HEK293 (cell line): Measurements from ENCODE around the gene MIB2.

Source experiments
- EGR2 ChIP-seq: fragments of 450-650 bp; formaldehyde crosslinking; IDR thresholded peaks from 2 replicates; pipeline ENCODE4 v1.5.1; 2016; ENCODE audit warnings: low read depth, missing biosample characterization, missing genetic modification characterization
- GLI4 ChIP-seq: fragments of 450-650 bp; formaldehyde crosslinking; IDR thresholded peaks from 2 replicates; pipeline ENCODE4 v1.5.1; 2016; ENCODE audit warnings: missing biosample characterization, missing genetic modification characterization
- HOXC10 ChIP-seq: sonication (generic); formaldehyde crosslinking; IDR thresholded peaks from 2 replicates; pipeline ENCODE4 v1.8.1; 2023; ENCODE audit warnings: mild to moderate bottlenecking, missing genetic modification reagents
- IKZF3 ChIP-seq: fragments of 450-650 bp; IDR thresholded peaks from 2 replicates; pipeline ENCODE4 v1.5.0; 2018; ENCODE audit warnings: missing biosample characterization, mild to moderate bottlenecking, missing genetic modification characterization, moderate library complexity
- KLF1 ChIP-seq: fragments of 450-650 bp; formaldehyde crosslinking; IDR thresholded peaks from 2 replicates; pipeline ENCODE4 v1.5.1; 2016; ENCODE audit warnings: missing biosample characterization, missing genetic modification characterization
- KLF8 ChIP-seq: fragments of 450-650 bp; formaldehyde crosslinking; IDR thresholded peaks from 2 replicates; pipeline ENCODE4 v1.5.1; 2016; ENCODE audit warnings: missing biosample characterization, missing genetic modification characterization
- KLF9 ChIP-seq: fragments of 450-650 bp; formaldehyde crosslinking; IDR thresholded peaks from 2 replicates; pipeline ENCODE4 v1.5.1; 2016; ENCODE audit warnings: missing biosample characterization, missing genetic modification characterization, low read depth
- MZF1 ChIP-seq: fragments of 450-650 bp; formaldehyde crosslinking; IDR thresholded peaks from 2 replicates; pipeline ENCODE4 v1.5.1; 2017; ENCODE audit warnings: missing biosample characterization, missing genetic modification characterization, borderline replicate concordance
- OSR2 ChIP-seq: fragments of 450-650 bp; formaldehyde crosslinking; IDR thresholded peaks from 2 replicates; pipeline ENCODE4 v1.5.1; 2016; ENCODE audit warnings: missing biosample characterization, missing genetic modification characterization
- REPIN1 ChIP-seq: fragments of 450-650 bp; formaldehyde crosslinking; IDR thresholded peaks from 2 replicates; pipeline ENCODE4 v1.5.1; 2017; ENCODE audit warnings: missing biosample characterization, missing genetic modification characterization, low read depth
- SP2 ChIP-seq: fragments of 450-650 bp; formaldehyde crosslinking; IDR thresholded peaks from 2 replicates; pipeline ENCODE4 v1.5.1; 2016; ENCODE audit warnings: missing biosample characterization, missing genetic modification characterization
- SP3 ChIP-seq: fragments of 450-650 bp; formaldehyde crosslinking; IDR thresholded peaks from 2 replicates; pipeline ENCODE4 v1.5.1; 2016; ENCODE audit warnings: missing biosample characterization, missing genetic modification characterization
- WT1 ChIP-seq: fragments of 450-650 bp; formaldehyde crosslinking; IDR thresholded peaks from 2 replicates; pipeline ENCODE4 v1.5.1; 2016; ENCODE audit warnings: missing biosample characterization, missing genetic modification characterization
- ZNF138 ChIP-seq: fragments of 450-650 bp; formaldehyde crosslinking; IDR thresholded peaks from 2 replicates; pipeline ENCODE4 v1.5.1; 2016; ENCODE audit warnings: missing biosample characterization, missing genetic modification characterization, borderline replicate concordance
- ZNF140 ChIP-seq: fragments of 450-650 bp; formaldehyde crosslinking; IDR thresholded peaks from 2 replicates; pipeline ENCODE4 v1.5.1; 2016; ENCODE audit warnings: missing biosample characterization, missing genetic modification characterization
- ZNF157 ChIP-seq: fragments of 450-650 bp; formaldehyde crosslinking; IDR thresholded peaks from 2 replicates; pipeline ENCODE4 v1.5.1; 2016; ENCODE audit warnings: missing biosample characterization, missing genetic modification characterization
- ZNF2 ChIP-seq: fragments of 450-650 bp; formaldehyde crosslinking; IDR thresholded peaks from 2 replicates; pipeline ENCODE4 v1.5.1; 2016; ENCODE audit warnings: missing biosample characterization, missing genetic modification characterization
- ZNF221 ChIP-seq: fragments of 450-650 bp; formaldehyde crosslinking; IDR thresholded peaks from 2 replicates; pipeline ENCODE4 v1.5.1; 2017; ENCODE audit warnings: missing biosample characterization, missing genetic modification characterization, borderline replicate concordance
- ZNF239 ChIP-seq: fragments of 450-650 bp; formaldehyde crosslinking; IDR thresholded peaks from 2 replicates; pipeline ENCODE4 v1.5.1; 2016; ENCODE audit warnings: missing biosample characterization, missing genetic modification characterization
- ZNF280D ChIP-seq: fragments of 450-650 bp; formaldehyde crosslinking; IDR thresholded peaks from 2 replicates; pipeline ENCODE4 v1.5.1; 2016; ENCODE audit warnings: missing biosample characterization, missing genetic modification characterization
- ZNF341 ChIP-seq: fragments of 450-650 bp; formaldehyde crosslinking; IDR thresholded peaks from 2 replicates; pipeline ENCODE4; 2016; ENCODE audit warnings: low read depth, missing biosample characterization, missing genetic modification characterization
- ZNF558 ChIP-seq: fragments of 450-650 bp; formaldehyde crosslinking; IDR thresholded peaks from 2 replicates; pipeline ENCODE4 v1.5.1; 2016; ENCODE audit warnings: missing biosample characterization, missing genetic modification characterization
- ZNF560 ChIP-seq: fragments of 450-650 bp; formaldehyde crosslinking; IDR thresholded peaks from 2 replicates; pipeline ENCODE4 v1.5.1; 2017; ENCODE audit warnings: missing biosample characterization, missing genetic modification characterization, borderline replicate concordance
- ZNF571 ChIP-seq: fragments of 450-650 bp; formaldehyde crosslinking; IDR thresholded peaks from 2 replicates; pipeline ENCODE4 v1.5.0; 2017; ENCODE audit warnings: missing biosample characterization, missing genetic modification characterization
- ZNF621 ChIP-seq: fragments of 450-650 bp; formaldehyde crosslinking; IDR thresholded peaks from 2 replicates; pipeline ENCODE4 v1.5.1; 2017; ENCODE audit warnings: missing biosample characterization, missing genetic modification characterization
- ZNF677 ChIP-seq: fragments of 450-650 bp; IDR thresholded peaks from 2 replicates; pipeline ENCODE4 v1.5.0; 2018; ENCODE audit warnings: missing biosample characterization, mild to moderate bottlenecking, missing genetic modification characterization, moderate library complexity
- ZSCAN23 ChIP-seq: fragments of 450-650 bp; formaldehyde crosslinking; IDR thresholded peaks from 2 replicates; pipeline ENCODE4 v1.5.1; 2016; ENCODE audit warnings: missing biosample characterization, missing genetic modification characterization
- ZSCAN30 ChIP-seq: fragments of 450-650 bp; IDR thresholded peaks from 2 replicates; pipeline ENCODE4 v1.5.1; 2018; ENCODE audit warnings: missing biosample characterization, mild to moderate bottlenecking, missing genetic modification characterization, moderate library complexity
- TF ChIP-seq, protein P1 (sequence below): fragments of 450-650 bp; formaldehyde crosslinking; IDR thresholded peaks from 2 replicates; pipeline ENCODE4 v1.5.1; 2016; ENCODE audit warnings: missing biosample characterization, missing genetic modification characterization
- TF ChIP-seq, protein P2 (sequence below): fragments of 450-650 bp; formaldehyde crosslinking; IDR thresholded peaks from 2 replicates; pipeline ENCODE4 v1.5.1; 2017; ENCODE audit warnings: missing biosample characterization, missing genetic modification characterization
- TF ChIP-seq, protein P3 (sequence below): fragments of 450-650 bp; formaldehyde crosslinking; IDR thresholded peaks from 2 replicates; pipeline ENCODE4 v1.5.1; 2016; ENCODE audit warnings: missing biosample characterization, missing genetic modification characterization
- TF ChIP-seq, protein P4 (sequence below): fragments of 450-650 bp; formaldehyde crosslinking; IDR thresholded peaks from 2 replicates; pipeline ENCODE4 v1.5.1; 2016; ENCODE audit warnings: missing biosample characterization, missing genetic modification characterization
- TF ChIP-seq, protein P5 (sequence below): fragments of 450-650 bp; formaldehyde crosslinking; IDR thresholded peaks from 2 replicates; pipeline ENCODE4 v1.5.1; 2016; ENCODE audit warnings: missing biosample characterization, missing genetic modification characterization

MIB2 gene

DNA sequence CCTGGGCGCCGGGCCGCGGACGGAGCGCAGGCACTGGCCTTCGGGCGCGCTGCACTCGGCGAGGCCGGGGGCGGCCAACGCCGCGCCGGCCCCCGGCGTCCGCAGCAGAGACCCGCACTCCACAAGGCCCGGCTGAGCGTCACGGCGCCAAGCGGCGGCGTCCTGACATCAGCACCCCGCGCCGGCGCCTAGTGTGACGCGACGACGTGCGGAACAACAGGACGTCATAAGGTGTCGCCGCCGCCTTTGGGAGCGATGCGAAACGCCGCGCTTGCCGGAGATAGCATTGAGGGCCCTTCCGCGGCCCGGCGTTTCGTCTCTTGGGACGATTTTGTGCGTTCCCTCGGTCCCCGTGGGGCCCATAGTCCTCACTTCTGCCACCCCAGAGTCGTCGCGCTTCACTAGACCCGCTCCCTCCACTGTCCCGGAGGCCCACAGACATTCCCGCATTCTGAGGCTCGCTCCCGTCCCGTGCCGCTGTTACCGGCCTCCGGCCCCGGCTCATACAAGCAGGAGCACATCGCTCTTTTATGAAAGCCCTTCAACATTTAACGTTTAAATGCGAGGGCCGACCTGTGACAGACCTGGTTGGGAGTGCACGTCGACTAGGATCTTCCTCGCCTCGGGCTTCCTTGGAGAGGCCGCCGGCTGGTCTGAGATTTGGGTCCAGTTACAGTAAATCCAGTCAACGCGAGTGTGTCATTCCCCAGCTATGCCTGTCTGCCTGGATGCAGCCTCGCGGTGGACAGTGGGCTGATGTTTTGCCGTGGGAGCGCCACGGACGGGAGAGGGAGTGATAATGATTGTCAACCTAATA is 40.4 kb upstream of the MIB2 start, which contains the start of gene SSU72 (continued):
- TF ChIP-seq, protein P1, sequence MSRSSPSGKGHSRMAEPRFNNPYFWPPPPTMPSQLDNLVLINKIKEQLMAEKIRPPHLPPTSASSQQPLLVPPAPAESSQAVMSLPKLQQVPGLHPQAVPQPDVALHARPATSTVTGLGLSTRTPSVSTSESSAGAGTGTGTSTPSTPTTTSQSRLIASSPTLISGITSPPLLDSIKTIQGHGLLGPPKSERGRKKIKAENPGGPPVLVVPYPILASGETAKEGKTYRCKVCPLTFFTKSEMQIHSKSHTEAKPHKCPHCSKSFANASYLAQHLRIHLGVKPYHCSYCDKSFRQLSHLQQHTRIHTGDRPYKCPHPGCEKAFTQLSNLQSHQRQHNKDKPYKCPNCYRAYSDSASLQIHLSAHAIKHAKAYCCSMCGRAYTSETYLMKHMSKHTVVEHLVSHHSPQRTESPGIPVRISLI = no peak
- TF ChIP-seq, protein P2, sequence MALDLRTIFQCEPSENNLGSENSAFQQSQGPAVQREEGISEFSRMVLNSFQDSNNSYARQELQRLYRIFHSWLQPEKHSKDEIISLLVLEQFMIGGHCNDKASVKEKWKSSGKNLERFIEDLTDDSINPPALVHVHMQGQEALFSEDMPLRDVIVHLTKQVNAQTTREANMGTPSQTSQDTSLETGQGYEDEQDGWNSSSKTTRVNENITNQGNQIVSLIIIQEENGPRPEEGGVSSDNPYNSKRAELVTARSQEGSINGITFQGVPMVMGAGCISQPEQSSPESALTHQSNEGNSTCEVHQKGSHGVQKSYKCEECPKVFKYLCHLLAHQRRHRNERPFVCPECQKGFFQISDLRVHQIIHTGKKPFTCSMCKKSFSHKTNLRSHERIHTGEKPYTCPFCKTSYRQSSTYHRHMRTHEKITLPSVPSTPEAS (tag by site-specific recombination) = no peak
- 0 out of 2 replicates have a peak, but pooled peaks have one; percentile 14 for TF ChIP-seq KLF9 (tag by site-specific recombination)
- 0 out of 2 replicates have a peak, but pooled peaks have one; percentile 22 for TF ChIP-seq ZNF157 (tag by site-specific recombination)
- TF ChIP-seq ZNF280D (tag by site-specific recombination) = no peak
- TF ChIP-seq, protein P3, sequence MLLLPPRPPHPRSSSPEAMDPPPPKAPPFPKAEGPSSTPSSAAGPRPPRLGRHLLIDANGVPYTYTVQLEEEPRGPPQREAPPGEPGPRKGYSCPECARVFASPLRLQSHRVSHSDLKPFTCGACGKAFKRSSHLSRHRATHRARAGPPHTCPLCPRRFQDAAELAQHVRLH = peak; percentile 33; the same call in 1 of the 2 replicates
- TF ChIP-seq SP3 (tag by site-specific recombination) = no peak
- no peak for TF ChIP-seq ZNF677 (tag by site-specific recombination)
- 0 out of 2 replicates have a peak, but pooled peaks have one; percentile 44 for TF ChIP-seq GLI4 (tag by site-specific recombination)
- no peak for TF ChIP-seq ZNF138
- TF ChIP-seq REPIN1 = no peak
- TF ChIP-seq ZNF558 (tag by site-specific recombination) = no peak
- TF ChIP-seq ZNF140 (tag by site-specific recombination) = no peak
- no peak for TF ChIP-seq OSR2 (tag by site-specific recombination)
- TF ChIP-seq IKZF3 (tag by site-specific recombination) = 0 out of 2 replicates have a peak, but pooled peaks have one; percentile 22
- no peak for TF ChIP-seq ZNF621 (tag by site-specific recombination)
- TF ChIP-seq, protein P4, sequence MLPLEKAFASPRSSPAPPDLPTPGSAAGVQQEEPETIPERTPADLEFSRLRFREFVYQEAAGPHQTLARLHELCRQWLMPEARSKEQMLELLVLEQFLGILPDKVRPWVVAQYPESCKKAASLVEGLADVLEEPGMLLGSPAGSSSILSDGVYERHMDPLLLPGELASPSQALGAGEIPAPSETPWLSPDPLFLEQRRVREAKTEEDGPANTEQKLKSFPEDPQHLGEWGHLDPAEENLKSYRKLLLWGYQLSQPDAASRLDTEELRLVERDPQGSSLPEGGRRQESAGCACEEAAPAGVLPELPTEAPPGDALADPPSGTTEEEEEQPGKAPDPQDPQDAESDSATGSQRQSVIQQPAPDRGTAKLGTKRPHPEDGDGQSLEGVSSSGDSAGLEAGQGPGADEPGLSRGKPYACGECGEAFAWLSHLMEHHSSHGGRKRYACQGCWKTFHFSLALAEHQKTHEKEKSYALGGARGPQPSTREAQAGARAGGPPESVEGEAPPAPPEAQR (tag by site-specific recombination) = no peak
- no peak for TF ChIP-seq ZNF221 (tag by site-specific recombination)
- TF ChIP-seq ZNF341 (tag by site-specific recombination) = peak; percentile 31; the same call in 1 of the 2 replicates
- TF ChIP-seq HOXC10 (CRISPR knock-in tag) = no peak
- TF ChIP-seq WT1 = peak; percentile 21; the same call in 1 of the 2 replicates
- TF ChIP-seq MZF1 = no peak
- peak; percentile 64 for TF ChIP-seq SP2
- TF ChIP-seq EGR2 (tag by site-specific recombination) = no peak
- no peak for TF ChIP-seq ZNF560 (tag by site-specific recombination)
- no peak for TF ChIP-seq ZSCAN23
- 0 out of 2 replicates have a peak, but pooled peaks have one; percentile 52 for TF ChIP-seq ZNF2
- no peak for TF ChIP-seq ZNF571 (tag by site-specific recombination)
- TF ChIP-seq ZNF239 (tag by site-specific recombination) = no peak
- no peak; the same call in 1 of the 2 replicates for TF ChIP-seq KLF8 (tag by site-specific recombination)
- TF ChIP-seq, protein P5, sequence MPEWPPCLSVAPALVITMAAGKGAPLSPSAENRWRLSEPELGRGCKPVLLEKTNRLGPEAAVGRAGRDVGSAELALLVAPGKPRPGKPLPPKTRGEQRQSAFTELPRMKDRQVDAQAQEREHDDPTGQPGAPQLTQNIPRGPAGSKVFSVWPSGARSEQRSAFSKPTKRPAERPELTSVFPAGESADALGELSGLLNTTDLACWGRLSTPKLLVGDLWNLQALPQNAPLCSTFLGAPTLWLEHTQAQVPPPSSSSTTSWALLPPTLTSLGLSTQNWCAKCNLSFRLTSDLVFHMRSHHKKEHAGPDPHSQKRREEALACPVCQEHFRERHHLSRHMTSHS (tag by site-specific recombination) = no peak
- TF ChIP-seq KLF1 (tag by site-specific recombination) = peak; percentile 21; the same call in 1 of the 2 replicates
- TF ChIP-seq ZSCAN30 (tag by site-specific recombination) = no peak
